Stimulated activated effector memory CD8-positive, alpha-beta T cell treated with anti-CD3 and anti-CD28 coated beads, Interleukin-12 subunit alpha, Interleukin-12 subunit beta, amount 100 ng/mL, for 72 hours (primary cell): ENCODE data around the gene COG2.

Experiments
- ATAC-seq: fragments of 150-1000 bp; cut with Tn5 transposase; 2 replicates; pipeline ENCODE4 v1.10.0; 2021
- DNase-seq, 2 donors: peaks; one replicate each; pipeline ENCODE4 v3.0.0; 2021 to 2022; ENCODE audit warnings: low spot score in 2 of 2
- H3K27ac Mint-ChIP-seq: one replicate; pipeline ENCODE4 v1.8.0; 2022; ENCODE audit warnings: mild to moderate bottlenecking, mixed read lengths
- H3K36me3 Mint-ChIP-seq: one replicate; pipeline ENCODE4 v1.8.0; 2022; ENCODE audit warnings: mild to moderate bottlenecking, mixed read lengths
- H3K4me1 Mint-ChIP-seq: one replicate; pipeline ENCODE4 v1.8.0; 2022; ENCODE audit warnings: mixed read lengths
- H3K4me3 Mint-ChIP-seq: one replicate; pipeline ENCODE4 v1.8.0; 2022; ENCODE audit warnings: mild to moderate bottlenecking, mixed read lengths
- H3K9me3 Mint-ChIP-seq: one replicate; pipeline ENCODE4 v1.8.0; 2022; ENCODE audit warnings: mixed read lengths

COG2 gene

GRCh38 chr1:230725256-230726012 lies 83.2 kb downstream of the COG2 start:
- no peak for ATAC-seq
- Mint-ChIP-seq H3K4me1 (no peaks in the 10 kb centered on the region), H3K9me3 (no peaks in the 10 kb centered on the region), H3K4me3 (no peak overlapping the region), H3K27ac (no peak overlapping the region), H3K36me3 (no peaks in the 10 kb centered on the region)
- DNase-seq, result no peak

GRCh38 chr1:230728710-230729392 lies 86.6 kb downstream of the COG2 start:
- Mint-ChIP-seq H3K4me3 (no peak overlapping the region), H3K27ac (no peak overlapping the region), H3K9me3 (no peaks in the 10 kb centered on the region), H3K36me3 (no peaks in the 10 kb centered on the region), H3K4me1 (no peaks in the 10 kb centered on the region)
- no peak for DNase-seq
- no peak for ATAC-seq

GRCh38 chr1:230730977-230731376 lies 88.7 kb downstream of the COG2 start:
- H3K4me3 Mint-ChIP-seq, result no peak overlapping the region
- H3K9me3 Mint-ChIP-seq, result no peaks in the 10 kb centered on the region
- H3K4me1 Mint-ChIP-seq, result no peaks in the 10 kb centered on the region
- H3K36me3 Mint-ChIP-seq, result no peaks in the 10 kb centered on the region
- ATAC-seq, result no peak
- no peak overlapping the region for H3K27ac Mint-ChIP-seq
- DNase-seq, result no peak

- Mint-ChIP-seq H3K9me3 (no peaks in the 10 kb centered on the region), H3K27ac (no peak overlapping the region), H3K4me1 (no peaks in the 10 kb centered on the region), H3K36me3 (no peaks in the 10 kb centered on the region), H3K4me3 (no peak overlapping the region)
- ATAC-seq, result no peak
- no peak for DNase-seq
These were observed 93.2 kb downstream of the COG2 start for GRCh38 chr1:230735447-230735846.

- ATAC-seq, result no peak
- Mint-ChIP-seq H3K9me3 (no peaks in the 10 kb centered on the region), H3K27ac (no peak overlapping the region), H3K4me1 (no peaks in the 10 kb centered on the region), H3K4me3 (no peak overlapping the region), H3K36me3 (no peaks in the 10 kb centered on the region)
- DNase-seq, result no peak
These were observed 95.5 kb downstream of the COG2 start for GRCh38 chr1:230737622-230738262.

- Mint-ChIP-seq H3K4me1 (no peaks in the 10 kb centered on the region), H3K4me3 (no peak overlapping the region), H3K27ac (no peak overlapping the region), H3K36me3 (no peaks in the 10 kb centered on the region), H3K9me3 (no peaks in the 10 kb centered on the region)
- no peak for DNase-seq
- ATAC-seq, result no peak
These were observed 97.4 kb downstream of the COG2 start for GRCh38 chr1:230739564-230740290.
